Activated naive CD4-positive, alpha-beta T cell treated with anti-CD3 and anti-CD28 coated beads, Interleukin-2, amount 50 U/mL, for 16 hours (primary cell): ENCODE measurements around the gene CDRT4.
"Not testable (repeated sequence)": the region's sequence is repeated elsewhere in the genome, so short reads cannot be mapped to it uniquely, and the experiment has no call there.

Source experiments
- DNase-seq: peaks from one replicate; pipeline ENCODE4 v3.0.0-alpha.2; 2020

The CDRT4 gene

GRCh38 chr17:15456972-15457722, 10.3 kb downstream of the CDRT4 start:
- no peak for DNase-seq

- DNase-seq: no peak
These were observed 10.9 kb downstream of the CDRT4 start for GRCh38 chr17:15456496-15456895.

GRCh38 chr17:15454346-15454745, 13.1 kb downstream of the CDRT4 start:
- no peak for DNase-seq

GRCh38 chr17:15453782-15454181, 13.6 kb downstream of the CDRT4 start:
- no peak for DNase-seq

- no peak for DNase-seq
These were observed 14.2 kb downstream of the CDRT4 start for GRCh38 chr17:15453246-15453645.

- DNase-seq: no peak
These were observed 14.7 kb downstream of the CDRT4 start for GRCh38 chr17:15452746-15453145.

GRCh38 chr17:15451680-15452079, 15.7 kb downstream of the CDRT4 start:
- DNase-seq: no peak

GRCh38 chr17:15448580-15448956, 18.9 kb downstream of the CDRT4 start:
- DNase-seq: no peak

- no peak for DNase-seq
These were observed 19.4 kb downstream of the CDRT4 start for GRCh38 chr17:15447928-15448579.

GRCh38 chr17:15446036-15446435, 21.4 kb downstream of the CDRT4 start:
- DNase-seq: no peak

GRCh38 chr17:15444805-15445204, 22.6 kb downstream of the CDRT4 start:
- no peak for DNase-seq

GRCh38 chr17:15442311-15443180, 24.9 kb downstream of the CDRT4 start:
- DNase-seq: no peak

- DNase-seq: no peak
These were observed 26.1 kb downstream of the CDRT4 start for GRCh38 chr17:15441315-15441714.

GRCh38 chr17:15440347-15440746, 27.1 kb downstream of the CDRT4 start:
- DNase-seq: no peak

- DNase-seq: not testable (repeated sequence)
These were observed 28.0 kb downstream of the CDRT4 start for GRCh38 chr17:15439205-15439985.

GRCh38 chr17:15438491-15439105, 28.8 kb downstream of the CDRT4 start:
- no peak for DNase-seq

GRCh38 chr17:15437303-15437635, 30.2 kb downstream of the CDRT4 start:
- no peak for DNase-seq

- DNase-seq: peak; percentile 13
These were observed 30.7 kb downstream of the CDRT4 start for GRCh38 chr17:15436473-15437302.

GRCh38 chr17:15434956-15435355, 32.5 kb downstream of the CDRT4 start:
- DNase-seq: no peak

- DNase-seq: no peak
These were observed 34.4 kb downstream of the CDRT4 start for GRCh38 chr17:15432807-15433611.

- no peak for DNase-seq
These were observed 35.7 kb downstream of the CDRT4 start for GRCh38 chr17:15431766-15432165.
